ENCODE measurements around the gene TMEM130.

- TF ChIP-seq CTCF (IDR thresholded peaks at IDR 0.05) (no peak), POLR2A (IDR thresholded peaks at IDR 0.05) (no peak)
Measured at GRCh38 chr7:98830972-98831548, 38.8 kb downstream of the TMEM130 start.

Data from testis (tissue), 2 donors.